ENCODE results near the gene CDK6.

The CDK6 gene

GRCh38 chr7:92847305-92847704 lies 10.9 kb upstream of the CDK6 start:
- no peak for DNase-seq (ENCODE audit: low read depth in 1 of 2, low spot score in 1 of 2)

- no peak for DNase-seq (ENCODE audit: low read depth in 1 of 2, low spot score in 1 of 2)
Observed at GRCh38 chr7:92845736-92846135, 9.4 kb upstream of the CDK6 start.

- no peak for DNase-seq (ENCODE audit: low read depth in 1 of 2, low spot score in 1 of 2)
Observed at GRCh38 chr7:92843781-92844180, 7.4 kb upstream of the CDK6 start.

GRCh38 chr7:92843034-92843760 lies 6.8 kb upstream of the CDK6 start:
- no peak for DNase-seq (ENCODE audit: low read depth in 1 of 2, low spot score in 1 of 2)

- DNase-seq (ENCODE audit: low read depth in 1 of 2, low spot score in 1 of 2) = no peak
Observed at GRCh38 chr7:92841192-92841591, 4.8 kb upstream of the CDK6 start.

GRCh38 chr7:92840316-92840715 lies 3.9 kb upstream of the CDK6 start:
- DNase-seq (ENCODE audit: low read depth in 1 of 2, low spot score in 1 of 2) = no peak

- no peak for DNase-seq (ENCODE audit: low read depth in 1 of 2, low spot score in 1 of 2)
Observed at GRCh38 chr7:92839901-92840300, 3.5 kb upstream of the CDK6 start.

- no peak for DNase-seq (ENCODE audit: low read depth in 1 of 2, low spot score in 1 of 2)
Observed at GRCh38 chr7:92838934-92839333, 2.6 kb upstream of the CDK6 start.

GRCh38 chr7:92837000-92837749 lies 802 bp upstream of the CDK6 start:
- DNase-seq (ENCODE audit: low read depth in 1 of 2, low spot score in 1 of 2) = no peak

- DNase-seq (ENCODE audit: low read depth in 1 of 2, low spot score in 1 of 2) = peak; percentile 35 to 39
Observed at GRCh38 chr7:92835851-92836488, 403 bp downstream of the CDK6 start.

- DNase-seq (ENCODE audit: low read depth in 1 of 2, low spot score in 1 of 2) = peak in 1 of 2 donors; percentile 49
Observed at GRCh38 chr7:92835261-92835850, 1.0 kb downstream of the CDK6 start.

- DNase-seq (ENCODE audit: low read depth in 1 of 2, low spot score in 1 of 2) = peak in 1 of 2 donors; percentile 39
Observed at GRCh38 chr7:92834507-92835260, 1.7 kb downstream of the CDK6 start.

GRCh38 chr7:92833766-92834506 lies 2.4 kb downstream of the CDK6 start:
- DNase-seq (ENCODE audit: low read depth in 1 of 2, low spot score in 1 of 2) = peak; percentile 68 to 84

GRCh38 chr7:92833024-92833765 lies 3.2 kb downstream of the CDK6 start:
- DNase-seq (ENCODE audit: low read depth in 1 of 2, low spot score in 1 of 2) = peak; percentile 77 to 83

- DNase-seq (ENCODE audit: low read depth in 1 of 2, low spot score in 1 of 2) = no peak
Observed at GRCh38 chr7:92832534-92833023, 3.8 kb downstream of the CDK6 start.

- no peak for DNase-seq (ENCODE audit: low read depth in 1 of 2, low spot score in 1 of 2)
Observed at GRCh38 chr7:92831716-92832533, 4.4 kb downstream of the CDK6 start.

GRCh38 chr7:92830532-92831110 lies 5.8 kb downstream of the CDK6 start:
- no peak for DNase-seq (ENCODE audit: low read depth in 1 of 2, low spot score in 1 of 2)

- DNase-seq (ENCODE audit: low read depth in 1 of 2, low spot score in 1 of 2) = no peak
Observed at GRCh38 chr7:92830027-92830426, 6.3 kb downstream of the CDK6 start.
